ENCODE results near the gene MYL7.

Gene MYL7

GRCh38 chr7:44149571-44150465, 8.7 kb upstream of the MYL7 start:
- DNase-seq: no peak

GRCh38 chr7:44148961-44149536, 7.9 kb upstream of the MYL7 start:
- no peak for DNase-seq

- no peak for DNase-seq
Measured at GRCh38 chr7:44148166-44148565, 7.0 kb upstream of the MYL7 start.

GRCh38 chr7:44147026-44147991, 6.2 kb upstream of the MYL7 start:
- DNase-seq: no peak

GRCh38 chr7:44145969-44146911, 5.1 kb upstream of the MYL7 start:
- DNase-seq: no peak

- DNase-seq: no peak
Measured at GRCh38 chr7:44145479-44145968, 4.4 kb upstream of the MYL7 start.

- DNase-seq: no peak
Measured at GRCh38 chr7:44144968-44145478, 3.9 kb upstream of the MYL7 start.

GRCh38 chr7:44144426-44144967, 3.4 kb upstream of the MYL7 start:
- DNase-seq: no peak

- no peak for DNase-seq
Measured at GRCh38 chr7:44143646-44144250, 2.6 kb upstream of the MYL7 start.

GRCh38 chr7:44142028-44142427, 896 bp upstream of the MYL7 start:
- DNase-seq: no peak

- no peak for DNase-seq
Measured at GRCh38 chr7:44140341-44140740, 791 bp downstream of the MYL7 start.

- DNase-seq: no peak
Measured at GRCh38 chr7:44139311-44140010, 1.7 kb downstream of the MYL7 start.

GRCh38 chr7:44138698-44139097, 2.4 kb downstream of the MYL7 start:
- no peak for DNase-seq

GRCh38 chr7:44136731-44137130, 4.4 kb downstream of the MYL7 start:
- DNase-seq: no peak

- no peak for DNase-seq
Measured at GRCh38 chr7:44134943-44135628, 6.0 kb downstream of the MYL7 start.

- DNase-seq: no peak
Measured at GRCh38 chr7:44133295-44133694, 7.8 kb downstream of the MYL7 start.

GRCh38 chr7:44132039-44132438, 9.1 kb downstream of the MYL7 start:
- DNase-seq: no peak

GRCh38 chr7:44131173-44132029, 9.7 kb downstream of the MYL7 start:
- DNase-seq: peak in 1 of 2 experiments; percentile 8
